Fibroblast of lung (primary cell): ENCODE results near the gene LRCH4.

ENCODE experiments used
- EZH2 ChIP-seq: IDR thresholded peaks from 2 replicates; pipeline ENCODE4 v1.5.1; 2012; ENCODE audit warnings: low read length, control low read depth, mild to moderate bottlenecking; ENCODE audit errors: missing control alignments
- TF ChIP-seq, protein P1 (sequence below), 2 donors: IDR thresholded peaks in 1 of 2; conservative IDR thresholded peaks in 1 of 2; 1 replicate in 1 of 2; 2 replicates in 1 of 2; pipeline ENCODE4 v1.5.1; 2011 to 2012; ENCODE audit warnings: low read length in 2 of 2, control low read depth in 1 of 2, inconsistent platforms in 1 of 2, low read depth in 1 of 2, mild to moderate bottlenecking in 1 of 2

DNA sequence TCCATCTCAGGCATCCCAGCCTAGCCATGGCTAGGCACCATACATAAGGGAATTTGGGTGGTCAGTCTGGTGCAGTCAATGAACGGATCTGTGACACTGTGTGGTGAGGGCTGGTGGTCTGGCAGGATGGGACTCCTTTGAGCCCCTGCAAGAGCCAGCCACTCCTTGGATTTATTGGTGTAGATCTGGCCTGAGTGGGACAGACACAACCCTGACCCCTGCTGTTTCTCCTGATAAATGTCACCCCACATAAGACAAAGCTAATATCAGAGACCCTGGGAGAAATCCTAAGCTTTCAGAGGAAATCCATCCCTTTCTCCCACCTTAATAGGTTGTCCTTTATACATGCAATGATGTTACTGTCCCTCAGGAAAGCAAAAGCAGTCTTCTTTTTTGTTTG lies 2.5 kb upstream of the LRCH4 start:
- no peak for TF ChIP-seq EZH2
- TF ChIP-seq, protein P1, sequence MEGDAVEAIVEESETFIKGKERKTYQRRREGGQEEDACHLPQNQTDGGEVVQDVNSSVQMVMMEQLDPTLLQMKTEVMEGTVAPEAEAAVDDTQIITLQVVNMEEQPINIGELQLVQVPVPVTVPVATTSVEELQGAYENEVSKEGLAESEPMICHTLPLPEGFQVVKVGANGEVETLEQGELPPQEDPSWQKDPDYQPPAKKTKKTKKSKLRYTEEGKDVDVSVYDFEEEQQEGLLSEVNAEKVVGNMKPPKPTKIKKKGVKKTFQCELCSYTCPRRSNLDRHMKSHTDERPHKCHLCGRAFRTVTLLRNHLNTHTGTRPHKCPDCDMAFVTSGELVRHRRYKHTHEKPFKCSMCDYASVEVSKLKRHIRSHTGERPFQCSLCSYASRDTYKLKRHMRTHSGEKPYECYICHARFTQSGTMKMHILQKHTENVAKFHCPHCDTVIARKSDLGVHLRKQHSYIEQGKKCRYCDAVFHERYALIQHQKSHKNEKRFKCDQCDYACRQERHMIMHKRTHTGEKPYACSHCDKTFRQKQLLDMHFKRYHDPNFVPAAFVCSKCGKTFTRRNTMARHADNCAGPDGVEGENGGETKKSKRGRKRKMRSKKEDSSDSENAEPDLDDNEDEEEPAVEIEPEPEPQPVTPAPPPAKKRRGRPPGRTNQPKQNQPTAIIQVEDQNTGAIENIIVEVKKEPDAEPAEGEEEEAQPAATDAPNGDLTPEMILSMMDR (conservative IDR thresholded peaks at IDR 0.05 in 1 of 2, IDR thresholded peaks at IDR 0.05 in 1 of 2; ENCODE audit: low read depth in 1 of 2, low read length in 2 of 2) = peak; percentile 15 to 47
